HEK293T (cell line): ENCODE measurements around the gene NDUFV1.

Experiments
- CTCF ChIA-PET: fragments of 350-600 bp; formaldehyde crosslinking; extraction: SDS; loops from one replicate; lab custom pipeline; 2021; ENCODE audit warnings: antibody characterized with exemption, inconsistent platforms; lab: Yijun Ruan, JAX
- POLR2A ChIA-PET: fragments of 350-600 bp; formaldehyde crosslinking; extraction: SDS; loops from one replicate; lab custom pipeline; 2020; ENCODE audit warnings: antibody characterized with exemption, inconsistent platforms; lab: Yijun Ruan, JAX
- DNase-seq: peaks from one replicate; pipeline ENCODE4 v3.0.0; 2012; ENCODE audit warnings: mixed read lengths; ENCODE audit errors: extremely low spot score
- ARNT ChIP-seq: fragments of 450-650 bp; IDR thresholded peaks from 2 replicates; pipeline ENCODE4 v1.6.1; 2017; ENCODE audit warnings: mild to moderate bottlenecking
- BHLHE40 ChIP-seq: fragments of 450-650 bp; IDR thresholded peaks from 2 replicates; pipeline ENCODE4 v1.6.1; 2016; ENCODE audit warnings: mild to moderate bottlenecking, moderate library complexity, borderline replicate concordance
- CTBP1 ChIP-seq: fragments of 450-650 bp; IDR thresholded peaks from 2 replicates; pipeline ENCODE4 v1.6.1; 2016; ENCODE audit warnings: borderline replicate concordance
- ELF4 ChIP-seq: fragments of 450-650 bp; IDR thresholded peaks from 2 replicates; pipeline ENCODE4 v1.6.1; 2017; ENCODE audit warnings: antibody characterized with exemption
- FOXA1 ChIP-seq: fragments of 450-650 bp; IDR thresholded peaks from 2 replicates; pipeline ENCODE4 v1.6.1; 2016; ENCODE audit warnings: mild to moderate bottlenecking
- FOXK2 ChIP-seq: fragments of 450-650 bp; IDR thresholded peaks from 2 replicates; pipeline ENCODE4 v1.6.1; 2016; ENCODE audit warnings: mild to moderate bottlenecking
- FOXM1 ChIP-seq: fragments of 450-650 bp; IDR thresholded peaks from 2 replicates; pipeline ENCODE4 v1.6.1; 2017; ENCODE audit warnings: mild to moderate bottlenecking, borderline replicate concordance
- HDGF ChIP-seq: fragments of 450-650 bp; IDR thresholded peaks from 2 replicates; pipeline ENCODE4 v1.6.1; 2017; ENCODE audit warnings: antibody characterized with exemption, borderline replicate concordance
- L3MBTL2 ChIP-seq: fragments of 450-650 bp; conservative IDR thresholded peaks from 2 replicates; pipeline ENCODE4 v1.6.1; 2016; ENCODE audit warnings: mild to moderate bottlenecking
- LEF1 ChIP-seq: fragments of 450-650 bp; IDR thresholded peaks from 2 replicates; pipeline ENCODE4 v1.6.1; 2017; ENCODE audit warnings: mild to moderate bottlenecking, borderline replicate concordance
- NFRKB ChIP-seq: fragments of 450-650 bp; IDR thresholded peaks from 2 replicates; pipeline ENCODE4 v1.6.1; 2016; ENCODE audit warnings: mild to moderate bottlenecking, moderate library complexity
- SP1 ChIP-seq: fragments of 450-650 bp; IDR thresholded peaks from 2 replicates; pipeline ENCODE4 v1.6.1; 2017
- SUZ12 ChIP-seq: fragments of 450-650 bp; IDR thresholded peaks from 2 replicates; pipeline ENCODE4 v1.6.1; 2016; ENCODE audit warnings: mild to moderate bottlenecking
- TARDBP ChIP-seq: fragments of 450-650 bp; IDR thresholded peaks from 2 replicates; pipeline ENCODE4 v1.6.1; 2016
- ZNF384 ChIP-seq: fragments of 450-650 bp; IDR thresholded peaks from 2 replicates; pipeline ENCODE4 v1.6.1; 2016
- TF ChIP-seq, protein P1 (sequence below): fragments of 450-650 bp; IDR thresholded peaks from 2 replicates; pipeline ENCODE4 v1.6.1; 2016

NDUFV1 gene

DNA sequence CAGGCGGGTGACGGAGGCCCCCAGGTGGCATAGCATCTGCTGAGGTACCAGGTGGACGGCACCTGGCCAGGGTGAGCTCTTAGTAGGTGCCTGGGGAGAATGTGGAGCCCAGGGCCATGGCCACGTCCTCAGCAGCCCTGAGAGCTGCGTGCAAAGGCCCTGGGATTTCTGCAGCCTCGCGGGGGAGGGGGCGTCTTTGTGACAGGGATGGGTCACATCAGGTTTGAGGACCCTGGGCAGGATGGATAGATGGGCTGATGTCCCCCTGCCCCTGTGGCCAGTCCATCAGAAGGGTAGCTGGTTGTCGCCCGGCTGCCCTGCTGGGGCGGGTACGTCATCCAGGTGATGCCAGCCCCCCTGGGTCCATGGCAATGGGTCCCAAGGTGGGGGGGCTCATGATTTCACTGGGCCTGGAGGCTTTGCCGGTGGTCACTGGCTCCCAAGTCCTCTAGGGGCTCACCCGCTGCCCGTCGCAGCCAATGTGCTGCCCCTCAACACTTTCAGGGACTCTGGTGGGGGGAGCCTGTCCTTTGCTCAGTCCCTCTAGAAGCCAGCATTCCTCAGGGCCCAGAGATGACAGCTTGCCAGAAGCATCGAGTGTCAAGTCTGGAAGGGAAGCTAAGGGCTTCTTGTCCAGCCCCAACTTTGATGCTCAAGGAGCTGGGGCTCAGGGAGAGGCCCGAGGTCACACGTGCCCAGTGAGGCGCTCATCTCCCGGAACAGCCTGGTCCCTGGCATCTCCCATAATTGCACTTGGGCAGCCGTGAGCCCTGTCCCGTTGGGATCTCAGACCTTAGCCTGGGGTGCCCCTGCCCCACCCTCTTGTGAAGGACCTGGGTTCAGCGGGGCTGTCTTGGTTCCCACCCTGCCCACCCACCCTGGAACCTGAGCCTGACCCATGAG, 32.0 kb downstream of the NDUFV1 start:
- ChIA-PET CTCF (interaction anchor here (0.7 to 1.8 kb wide), 2 partner anchors 9 to 10 kb away, joined by 4 to 7 read pairs; partner anchors contain the start of gene NUDT8), POLR2A (no interaction called here)
- no peak for DNase-seq
- TF ChIP-seq CTBP1 (no peak), TARDBP (no peak), BHLHE40 (no peak), NFRKB (no peak), LEF1 (no peak), ZNF384 (no peak), FOXA1 (no peak), FOXM1 (no peak), ELF4 (no peak), SUZ12 (no peak), FOXK2 (no peak), L3MBTL2 (no peak)
- TF ChIP-seq, protein P1, sequence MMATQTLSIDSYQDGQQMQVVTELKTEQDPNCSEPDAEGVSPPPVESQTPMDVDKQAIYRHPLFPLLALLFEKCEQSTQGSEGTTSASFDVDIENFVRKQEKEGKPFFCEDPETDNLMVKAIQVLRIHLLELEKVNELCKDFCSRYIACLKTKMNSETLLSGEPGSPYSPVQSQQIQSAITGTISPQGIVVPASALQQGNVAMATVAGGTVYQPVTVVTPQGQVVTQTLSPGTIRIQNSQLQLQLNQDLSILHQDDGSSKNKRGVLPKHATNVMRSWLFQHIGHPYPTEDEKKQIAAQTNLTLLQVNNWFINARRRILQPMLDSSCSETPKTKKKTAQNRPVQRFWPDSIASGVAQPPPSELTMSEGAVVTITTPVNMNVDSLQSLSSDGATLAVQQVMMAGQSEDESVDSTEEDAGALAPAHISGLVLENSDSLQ = no peak

DNA sequence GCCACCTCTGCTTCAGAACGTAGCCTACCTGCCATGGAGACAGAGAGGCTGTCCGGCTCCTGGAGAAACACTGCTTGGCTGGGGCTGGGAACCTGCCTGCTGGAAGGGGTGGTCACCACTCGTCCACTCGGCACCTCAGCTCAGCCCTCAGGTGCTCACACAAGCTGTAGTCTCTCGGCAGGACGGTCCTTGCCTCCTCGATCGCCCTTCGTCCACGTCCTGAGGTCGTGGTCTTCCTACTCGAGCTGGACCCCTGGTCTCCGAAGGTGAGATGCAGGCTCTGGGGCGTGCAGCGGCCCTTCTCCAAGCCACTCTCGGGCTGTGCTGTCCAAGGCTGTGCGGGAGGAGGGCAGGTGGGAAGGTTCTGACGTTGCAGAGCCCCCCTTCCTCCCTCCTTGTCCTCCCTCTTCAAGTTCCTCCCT, 32.7 kb downstream of the NDUFV1 start, which contains the start of gene TBX10:
Gene TBX10 (minus strand): TSS at position 326 of the 422 bp plus-strand sequence. CDS start 291 bp downstream, at position 35.
- ChIA-PET CTCF (interaction anchor here (0.7 to 1.8 kb wide), 2 partner anchors 9 to 10 kb away, joined by 4 to 7 read pairs; partner anchors contain the start of gene NUDT8), POLR2A (no interaction called here)
- DNase-seq = no peak
- no peak for TF ChIP-seq ELF4
- TF ChIP-seq FOXK2 = no peak
- TF ChIP-seq BHLHE40 = no peak
- no peak for TF ChIP-seq ARNT
- TF ChIP-seq FOXM1 = no peak
- TF ChIP-seq LEF1 = no peak
- no peak for TF ChIP-seq CTBP1
- TF ChIP-seq NFRKB = no peak
- TF ChIP-seq HDGF = no peak
- TF ChIP-seq L3MBTL2 = no peak
- TF ChIP-seq ZNF384 = no peak
- TF ChIP-seq TARDBP = no peak
- TF ChIP-seq SP1 = no peak
- TF ChIP-seq SUZ12 = no peak
- TF ChIP-seq, protein P1 = no peak
- TF ChIP-seq FOXA1 = no peak

DNA sequence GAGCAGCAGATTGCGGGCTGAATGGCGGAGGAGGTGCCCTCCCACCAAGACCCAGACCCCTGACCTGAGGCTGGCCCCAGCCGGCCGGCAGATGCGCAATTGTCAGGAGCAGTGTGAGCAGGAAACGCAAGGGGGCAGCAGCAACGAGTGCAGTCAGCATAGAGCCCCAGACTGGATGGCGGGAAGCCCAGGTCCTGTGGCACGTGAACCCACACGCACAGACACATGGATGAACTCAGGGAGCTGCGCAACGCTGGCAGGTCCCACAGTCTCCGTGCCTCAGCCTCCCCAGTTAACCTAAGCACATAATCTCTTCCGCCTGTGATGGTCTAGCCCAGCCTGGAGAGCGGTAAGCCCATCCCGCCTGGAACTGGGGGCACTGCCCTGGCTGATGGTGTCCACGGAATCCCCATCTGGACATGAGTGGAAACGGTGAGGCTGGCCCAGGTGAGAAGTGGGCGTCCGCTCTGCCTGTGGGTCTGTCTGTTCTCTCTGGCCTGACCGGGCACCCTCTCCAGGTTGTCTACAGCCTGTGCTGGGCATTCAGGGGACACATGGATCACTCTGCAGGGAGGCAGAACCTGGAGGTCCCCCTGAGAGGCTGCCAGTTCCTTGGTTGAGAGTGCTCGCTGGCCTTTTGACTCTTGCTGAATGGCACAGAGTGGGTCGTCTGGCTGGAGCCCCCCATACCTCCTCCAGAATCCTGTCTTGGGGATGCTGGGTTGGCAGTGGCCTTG, 33.5 kb downstream of the NDUFV1 start:
- POLR2A ChIA-PET = no interaction called here
- DNase-seq = peak; percentile 74
- no peak for TF ChIP-seq ELF4
- TF ChIP-seq L3MBTL2 = peak; percentile 99
- CTCF ChIA-PET = interaction anchor here (1.2 to 1.8 kb wide), 2 partner anchors 11 kb away, joined by 5 to 7 read pairs; partner anchors contain the start of genes ACY3 and NUDT8

DNA sequence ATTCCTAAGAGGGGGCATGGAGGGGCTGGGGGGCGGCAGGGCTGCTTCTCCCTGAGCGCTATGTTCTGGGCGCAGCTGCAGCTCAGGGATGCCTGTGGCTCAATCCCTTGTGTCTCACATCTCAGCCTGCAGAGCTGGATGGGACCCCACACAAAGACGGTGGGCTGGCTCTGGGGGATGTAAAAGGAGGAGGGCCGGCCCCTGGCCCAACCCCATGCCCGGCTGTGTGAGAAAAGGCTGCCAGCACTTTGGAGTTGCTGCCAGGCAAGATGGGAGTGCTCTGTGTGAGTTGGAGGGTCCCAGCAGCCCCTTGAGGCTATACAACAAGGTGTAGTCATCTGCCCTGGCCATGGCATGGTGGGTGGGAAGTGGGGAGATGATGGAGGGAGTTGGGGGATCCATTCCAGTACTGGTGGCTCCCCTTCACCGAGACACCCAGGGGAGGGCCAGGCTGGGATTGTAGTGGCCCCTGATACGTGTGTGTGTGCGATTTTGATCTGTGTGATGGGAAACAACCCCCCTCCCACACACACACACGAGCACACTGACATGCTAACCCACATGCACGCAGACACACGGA, 34.1 kb downstream of the NDUFV1 start:
- no peak for TF ChIP-seq SP1
- TF ChIP-seq CTBP1 = no peak
- no peak for TF ChIP-seq TARDBP
- TF ChIP-seq, protein P1 = no peak
- TF ChIP-seq SUZ12 = no peak
- TF ChIP-seq FOXA1 = no peak
- TF ChIP-seq LEF1 = no peak
- no peak for TF ChIP-seq ELF4
- no peak for TF ChIP-seq NFRKB
- no peak for TF ChIP-seq FOXM1
- TF ChIP-seq ZNF384 = no peak
- TF ChIP-seq ARNT = no peak
- TF ChIP-seq FOXK2 = no peak
- TF ChIP-seq HDGF = no peak
- no peak for DNase-seq
- ChIA-PET CTCF (interaction anchor here (1.2 to 1.8 kb wide), 2 partner anchors 10 to 11 kb away, joined by 5 to 7 read pairs; partner anchors contain the start of genes ACY3 and NUDT8), POLR2A (no interaction called here)

DNA sequence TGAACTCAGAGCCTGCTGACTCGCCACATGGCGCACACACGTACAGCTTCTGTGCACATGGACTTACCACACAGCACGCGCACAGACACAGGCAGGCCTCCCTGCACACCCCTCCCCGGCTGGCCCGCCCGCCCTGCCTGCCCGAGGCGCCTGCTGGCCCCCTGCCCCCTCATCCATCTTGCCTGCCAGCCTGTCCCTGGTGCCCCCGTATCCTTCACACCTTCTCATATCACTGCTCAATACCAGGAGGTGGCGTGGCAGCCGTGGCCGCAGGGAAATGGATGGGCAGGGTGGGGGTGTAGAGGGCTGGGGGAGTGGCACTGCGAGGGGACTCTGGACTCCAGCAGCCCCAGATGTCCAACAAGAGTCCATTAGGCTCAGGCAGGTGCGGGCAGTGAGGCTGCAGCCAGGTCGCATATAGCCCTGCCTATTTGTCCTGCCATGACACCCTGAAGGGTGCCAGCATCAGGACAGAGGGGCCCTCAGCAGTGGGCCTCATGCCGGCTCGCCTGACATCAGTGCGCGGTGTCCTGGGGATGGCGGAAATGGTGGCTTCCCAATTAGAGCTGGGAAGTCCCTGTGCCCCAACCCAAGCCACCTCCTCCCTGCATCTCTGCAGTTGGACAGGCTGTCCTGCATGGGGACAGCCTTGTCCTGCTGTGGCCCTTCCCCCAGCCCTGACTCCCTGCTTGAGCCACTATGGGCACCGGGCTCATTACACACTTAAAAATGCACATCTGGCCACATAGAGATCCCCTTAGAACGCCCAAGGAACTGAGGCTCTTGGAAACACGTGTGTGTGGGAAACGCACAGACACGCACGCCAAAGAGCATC, 34.8 kb downstream of the NDUFV1 start:
- ChIA-PET CTCF (interaction anchor here (1.2 kb wide), 1 partner anchor 9 kb away, joined by 5 read pairs; the partner anchor contains the start of gene ACY3), POLR2A (no interaction called here)
- TF ChIP-seq SUZ12 (no peak), FOXK2 (no peak), TARDBP (no peak), ELF4 (no peak), FOXM1 (no peak), ZNF384 (no peak), FOXA1 (no peak), HDGF (no peak), BHLHE40 (no peak), NFRKB (no peak), ARNT (no peak), L3MBTL2 (no peak)
- DNase-seq = no peak
